COLO668 (cell line): ENCODE measurements around the gene SERPINE3.

Experiments used
- DNase-seq: peaks from one replicate; lab custom pipeline; 2025; ENCODE audit not compliant: unreplicated experiment; lab: John Stamatoyannopoulos, UW

The SERPINE3 gene

DNA sequence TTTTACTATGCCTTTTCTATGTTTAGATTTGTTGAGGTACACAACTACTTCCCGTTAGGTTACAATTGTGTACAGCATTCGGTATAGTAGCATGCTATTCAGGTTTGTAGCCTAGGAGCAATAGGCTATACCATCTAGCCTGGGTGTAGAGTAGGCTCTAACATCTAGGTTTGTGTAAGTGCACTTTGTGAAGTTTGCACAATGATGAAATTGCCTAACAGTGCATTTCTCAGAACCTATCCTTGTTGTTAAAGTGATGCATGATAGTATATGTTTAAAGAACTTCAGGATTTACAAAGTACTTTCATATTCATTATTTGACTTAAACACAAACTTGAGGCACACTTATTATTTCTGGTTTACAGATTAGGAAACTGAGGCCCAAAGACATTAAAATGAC lies 11.5 kb upstream of the SERPINE3 start:
- no peak for DNase-seq

DNA sequence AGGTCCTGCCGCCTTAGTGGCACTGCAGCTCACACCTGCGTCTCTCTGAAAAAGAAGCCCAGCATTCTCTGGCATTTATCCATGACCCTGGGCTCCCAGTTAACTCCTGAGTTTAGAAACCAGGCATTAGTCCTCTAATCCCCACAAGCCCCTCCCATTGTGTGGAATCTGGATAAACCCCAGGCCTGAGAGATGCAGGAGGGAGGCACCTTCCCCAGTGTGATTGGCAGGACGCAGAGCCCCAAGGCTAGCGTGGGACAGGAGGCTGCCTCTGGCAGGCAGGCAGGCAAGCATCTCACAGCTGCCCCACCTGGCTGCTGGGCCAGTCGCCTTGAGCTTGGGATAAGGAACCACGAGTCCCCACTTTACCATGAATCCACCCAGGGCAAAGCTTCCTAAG lies 11.0 kb upstream of the SERPINE3 start:
- no peak for DNase-seq

DNA sequence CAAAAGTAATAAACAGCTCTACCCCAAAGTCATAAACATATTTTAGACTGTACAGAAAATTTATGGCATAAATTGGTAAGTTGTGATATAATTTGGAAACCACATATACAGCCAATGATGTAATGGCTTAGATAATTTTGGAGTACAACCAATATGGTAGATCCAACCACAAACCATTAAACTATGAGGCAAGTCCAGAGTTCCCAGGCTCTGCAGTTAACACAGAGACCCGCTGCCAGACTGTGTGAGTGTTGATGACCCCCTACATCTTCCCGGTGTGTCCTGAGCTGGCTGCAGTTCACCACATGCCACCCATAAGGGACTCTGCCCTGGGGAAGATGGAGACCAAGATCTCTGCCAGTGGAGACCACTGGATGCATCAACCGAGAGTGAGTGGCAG lies 9.9 kb upstream of the SERPINE3 start:
- DNase-seq: no peak

DNA sequence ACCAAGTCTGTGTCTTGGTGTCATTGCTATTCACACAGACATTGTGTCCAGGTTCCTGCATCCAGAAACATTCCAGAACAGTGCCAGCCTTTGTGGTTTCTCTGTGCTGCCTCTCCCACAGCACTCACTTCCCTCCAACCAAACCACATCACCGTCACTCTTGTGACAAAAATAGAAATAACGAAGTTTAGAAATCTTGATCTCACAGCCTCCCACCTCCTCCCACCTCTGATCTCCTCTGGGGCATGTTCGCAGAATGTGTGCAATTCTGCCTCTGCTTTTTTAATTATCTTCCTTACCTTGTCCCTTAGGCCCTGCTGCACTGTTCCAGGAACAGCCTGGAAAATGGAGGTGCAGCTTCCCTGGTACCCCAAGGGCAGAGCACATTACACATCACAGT lies 8.7 kb upstream of the SERPINE3 start:
- no peak for DNase-seq

DNA sequence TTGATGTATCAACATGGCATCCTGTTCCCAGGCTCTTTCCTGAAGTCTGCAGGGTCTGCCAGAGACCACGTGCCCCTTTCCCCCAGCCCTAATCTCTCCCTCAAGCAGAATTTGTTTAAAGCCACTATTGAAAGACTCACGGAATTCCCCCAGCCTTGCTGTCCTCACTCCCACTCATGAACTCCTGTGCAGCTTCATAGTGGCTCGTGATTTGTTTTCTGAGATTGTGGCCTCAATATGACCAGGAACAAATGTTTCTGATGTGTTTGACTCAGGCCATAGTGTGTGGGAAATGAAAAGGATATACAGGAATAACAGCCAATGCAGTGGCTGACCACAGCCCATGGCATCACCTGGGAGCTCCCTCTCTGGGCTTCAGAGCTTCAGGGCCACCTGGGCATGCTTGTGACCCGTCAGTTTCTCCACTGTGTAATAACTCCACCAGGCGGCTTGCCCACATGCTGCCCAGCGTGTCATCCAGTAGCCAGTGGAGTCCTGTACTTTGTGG lies 8.1 kb upstream of the SERPINE3 start:
- no peak for DNase-seq

DNA sequence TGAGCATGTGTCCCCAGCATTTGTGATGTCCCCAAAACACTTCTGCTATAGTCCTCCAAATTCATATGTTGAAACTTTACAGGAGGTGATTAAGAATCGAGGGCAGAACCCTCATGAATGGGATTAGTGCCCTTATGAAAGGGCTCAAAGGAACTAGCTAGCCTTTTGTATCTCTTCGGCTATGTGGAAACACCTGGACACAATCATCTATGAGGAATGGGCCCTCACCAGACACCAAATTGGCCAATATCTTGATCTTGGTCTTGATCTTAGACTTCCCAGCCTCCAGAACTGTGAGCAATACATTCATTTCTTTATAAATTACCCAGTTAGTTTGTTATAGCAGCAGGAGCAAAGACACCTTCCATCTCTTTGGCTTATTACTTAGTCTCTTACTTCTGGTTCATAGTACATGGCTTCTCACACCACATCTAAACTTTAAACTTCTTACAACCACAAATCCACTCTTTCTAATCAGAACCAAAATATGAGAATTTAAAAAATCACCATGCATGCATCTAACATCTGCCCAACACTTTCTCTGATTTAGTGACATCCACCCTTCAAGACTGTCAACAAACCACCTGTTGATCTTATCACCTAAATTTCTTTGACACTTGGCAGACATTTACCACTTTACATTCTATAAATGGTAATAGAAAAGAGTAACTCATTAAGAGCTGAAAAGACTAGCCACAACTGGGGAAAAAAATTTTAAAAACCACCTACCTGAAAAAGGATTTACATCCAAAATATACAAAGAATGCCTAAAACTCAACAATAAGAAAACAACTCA lies 6.7 kb upstream of the SERPINE3 start:
- DNase-seq: no peak

DNA sequence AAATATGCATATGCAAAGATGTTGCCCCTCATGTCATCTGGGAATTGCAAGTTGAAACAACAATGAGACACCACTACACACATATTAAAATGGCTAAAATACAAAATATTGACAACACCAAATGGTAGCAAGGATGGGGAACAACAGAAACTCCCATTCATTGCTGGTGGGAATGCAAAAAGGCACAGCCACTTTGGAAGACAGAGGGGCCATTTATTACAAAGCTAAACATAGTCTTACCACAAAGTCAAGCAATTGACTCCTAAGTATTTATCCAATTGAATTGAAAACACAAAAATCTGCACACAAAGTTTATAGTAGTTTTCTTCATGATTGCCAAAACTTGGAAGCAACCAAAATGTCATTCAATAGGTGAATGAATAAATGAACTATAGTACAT lies 6.1 kb upstream of the SERPINE3 start:
- no peak for DNase-seq

DNA sequence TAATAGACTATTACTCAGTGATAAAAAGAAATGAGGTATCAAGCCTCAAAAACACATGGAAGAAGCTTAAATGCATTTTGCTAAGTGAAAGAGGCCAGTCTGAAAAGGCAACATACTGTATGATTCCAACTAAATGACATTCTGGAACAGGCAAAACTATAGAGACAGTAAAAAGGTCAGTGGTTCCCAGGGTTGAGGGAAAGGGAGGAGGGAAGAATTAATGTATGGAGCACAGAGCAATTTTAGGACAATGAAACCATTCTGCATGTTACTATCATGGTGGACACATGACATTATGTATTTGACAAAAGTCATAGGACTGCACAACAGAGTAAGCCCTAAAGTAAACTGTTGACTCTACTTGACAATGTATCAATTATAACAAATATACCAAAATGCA lies 5.7 kb upstream of the SERPINE3 start:
- no peak for DNase-seq

DNA sequence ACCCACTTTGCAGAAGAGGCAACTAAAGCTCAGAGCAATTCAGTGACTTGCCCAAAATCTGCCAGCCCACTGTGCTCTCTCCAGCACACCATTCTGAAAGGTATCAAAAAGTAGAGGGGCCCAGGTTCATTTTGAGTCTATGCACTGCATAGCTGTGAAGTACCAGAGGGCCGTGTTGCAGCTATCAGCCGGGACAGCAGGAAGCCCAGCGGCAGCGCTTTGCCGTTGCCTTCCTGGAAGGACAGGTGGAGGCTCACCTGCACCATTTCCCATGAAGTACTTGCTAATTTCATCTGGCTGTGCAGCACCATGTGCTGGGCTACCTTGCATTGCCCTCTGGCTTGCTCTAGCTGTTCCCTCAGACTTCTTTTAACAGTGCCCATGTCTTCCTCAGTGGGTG lies 2.7 kb upstream of the SERPINE3 start:
- DNase-seq: no peak

DNA sequence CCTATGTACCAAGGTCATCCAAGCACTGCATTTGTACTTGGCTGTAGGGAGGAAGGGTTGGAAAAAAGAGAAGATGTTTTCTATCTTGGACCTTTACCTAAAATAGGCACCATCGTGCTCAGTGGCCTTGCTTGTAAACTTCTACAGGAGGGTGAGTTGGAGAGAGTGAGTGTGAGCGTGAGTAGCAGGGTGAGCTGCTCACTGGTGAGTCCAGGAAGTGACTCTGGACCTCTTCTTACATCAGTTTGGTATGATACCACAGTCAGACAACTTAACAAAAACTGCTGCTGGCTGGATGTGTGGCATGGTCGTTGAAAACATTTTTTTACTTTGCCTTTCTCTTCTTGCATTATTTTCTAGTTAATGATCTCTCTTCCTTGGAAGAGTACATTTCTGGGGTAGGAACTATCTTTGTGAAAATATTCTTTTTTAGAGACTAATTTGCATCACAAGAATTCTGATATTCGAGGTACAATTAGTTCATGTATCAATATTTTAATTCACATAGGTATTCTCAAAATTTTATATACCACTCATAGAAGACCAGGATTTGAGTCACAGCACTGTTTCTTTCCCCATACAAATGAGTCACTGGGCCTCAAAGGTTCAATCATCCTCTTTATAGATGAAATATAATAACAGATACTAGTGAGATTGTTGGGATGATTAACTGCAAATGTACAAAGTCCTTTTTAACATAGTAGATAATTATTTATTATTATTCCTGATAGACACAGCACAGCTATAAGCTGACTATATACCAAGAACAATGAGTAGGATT lies 651 bp downstream of the SERPINE3 start:
- no peak for DNase-seq

DNA sequence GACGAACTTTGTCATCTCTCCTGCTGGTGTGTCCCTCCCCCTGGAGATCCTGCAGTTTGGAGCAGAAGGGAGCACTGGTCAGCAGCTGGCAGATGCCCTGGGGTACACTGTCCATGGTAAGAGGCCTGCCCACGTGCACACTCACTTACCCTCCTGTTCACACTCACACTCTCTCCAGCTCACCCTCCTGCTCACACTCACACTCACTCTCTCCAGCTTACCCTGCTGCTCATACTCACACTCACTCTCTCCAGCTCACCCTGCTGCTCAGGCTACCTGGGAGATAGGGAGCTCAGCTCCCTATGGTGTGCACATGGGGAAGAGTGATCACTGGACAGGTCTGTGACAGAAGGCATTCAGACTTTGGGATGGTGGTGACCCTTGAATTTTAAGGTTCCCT lies 1.7 kb downstream of the SERPINE3 start:
- DNase-seq: no peak

DNA sequence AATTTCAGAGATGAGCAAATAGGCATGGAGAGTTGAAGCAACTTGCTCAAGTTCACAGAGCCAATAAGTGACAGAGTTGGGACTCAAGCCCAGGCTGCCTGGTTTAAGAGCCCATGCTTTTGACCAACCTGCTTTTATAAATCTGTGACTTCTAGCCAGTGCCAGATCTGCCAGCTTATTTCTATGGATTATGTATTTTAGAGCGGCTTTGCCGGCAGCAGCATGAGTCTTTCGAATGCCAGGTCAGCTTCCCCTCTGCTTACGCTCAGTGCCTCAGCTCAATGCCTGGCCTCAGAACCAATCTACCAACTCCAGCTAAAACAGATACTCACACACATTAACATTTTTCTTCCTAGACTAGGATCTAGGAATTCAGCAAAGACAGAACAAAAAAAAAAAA lies 2.3 kb downstream of the SERPINE3 start:
- DNase-seq: no peak

DNA sequence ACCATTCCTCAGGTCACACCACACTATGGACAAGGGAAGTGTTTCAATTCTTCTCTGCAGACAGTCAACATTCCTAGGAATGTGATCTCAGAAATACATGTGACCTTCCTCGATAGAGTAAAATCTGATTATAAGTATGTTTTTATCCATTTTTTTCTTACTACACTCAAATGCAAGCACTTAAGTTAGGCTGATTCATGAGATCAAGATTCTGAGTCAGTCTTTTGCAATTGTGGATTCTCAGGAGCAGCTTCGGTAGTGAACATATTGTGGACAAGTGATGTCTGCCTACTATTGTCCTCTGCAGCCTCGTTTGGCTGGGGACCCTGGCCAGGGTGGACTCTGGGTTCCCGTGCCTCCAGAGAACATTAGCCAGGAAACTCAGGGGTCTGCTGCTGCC lies 3.2 kb downstream of the SERPINE3 start:
- DNase-seq: no peak

DNA sequence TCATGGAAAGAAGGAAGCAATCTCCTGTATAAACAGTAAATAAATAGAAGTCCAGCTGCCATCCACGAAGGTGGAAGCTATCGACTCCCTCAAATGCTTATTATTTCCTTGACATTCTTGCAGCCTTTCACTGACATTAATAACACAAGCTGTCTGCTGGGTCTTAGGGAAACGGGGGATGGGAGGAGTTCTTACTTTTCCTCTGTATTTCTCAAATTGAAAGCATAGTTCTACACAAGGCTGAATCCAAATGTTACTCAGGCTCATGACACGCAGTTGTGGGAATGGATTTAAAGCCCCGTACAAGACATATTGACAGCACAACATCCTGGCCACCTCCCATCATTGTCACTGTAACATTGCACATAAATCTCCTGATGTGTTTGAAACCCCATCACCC lies 4.0 kb downstream of the SERPINE3 start:
- no peak for DNase-seq

DNA sequence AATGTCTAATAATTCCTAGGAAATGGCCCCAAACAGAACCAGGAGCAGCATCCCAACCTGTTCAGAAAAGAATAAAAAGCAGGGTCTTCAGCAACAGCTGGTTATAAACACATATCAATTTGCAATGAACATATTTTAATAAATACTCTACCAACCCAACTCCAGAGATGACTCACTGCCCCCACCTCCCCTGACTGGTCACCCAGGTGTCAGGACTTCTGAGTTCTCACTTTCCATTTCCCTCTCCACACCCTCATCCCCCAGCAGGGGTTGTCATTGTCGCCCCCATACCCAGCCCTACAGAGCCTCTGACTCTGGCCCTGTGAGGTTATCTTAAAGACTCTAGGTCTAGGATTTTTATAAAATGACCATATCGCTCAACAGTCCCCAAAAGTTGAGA lies 6.9 kb downstream of the SERPINE3 start:
- no peak for DNase-seq

DNA sequence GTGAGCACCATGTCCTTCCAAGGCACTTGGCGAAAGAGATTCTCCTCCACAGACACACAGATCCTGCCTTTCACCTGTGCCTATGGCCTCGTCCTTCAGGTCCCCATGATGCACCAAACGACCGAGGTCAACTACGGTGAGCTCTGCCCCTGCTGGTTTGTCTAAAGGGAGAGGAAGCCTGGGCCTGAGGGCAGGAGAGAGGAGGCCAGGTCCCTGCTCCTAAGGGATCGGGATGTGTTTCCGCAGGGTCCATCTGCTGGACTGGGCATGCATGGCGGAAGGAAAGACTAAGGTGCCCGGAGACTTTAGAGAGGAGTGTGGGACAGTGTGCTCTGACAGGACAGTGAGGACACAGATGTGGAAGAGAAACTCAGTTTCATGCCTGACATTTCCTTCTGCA lies 7.6 kb downstream of the SERPINE3 start:
- DNase-seq: no peak

DNA sequence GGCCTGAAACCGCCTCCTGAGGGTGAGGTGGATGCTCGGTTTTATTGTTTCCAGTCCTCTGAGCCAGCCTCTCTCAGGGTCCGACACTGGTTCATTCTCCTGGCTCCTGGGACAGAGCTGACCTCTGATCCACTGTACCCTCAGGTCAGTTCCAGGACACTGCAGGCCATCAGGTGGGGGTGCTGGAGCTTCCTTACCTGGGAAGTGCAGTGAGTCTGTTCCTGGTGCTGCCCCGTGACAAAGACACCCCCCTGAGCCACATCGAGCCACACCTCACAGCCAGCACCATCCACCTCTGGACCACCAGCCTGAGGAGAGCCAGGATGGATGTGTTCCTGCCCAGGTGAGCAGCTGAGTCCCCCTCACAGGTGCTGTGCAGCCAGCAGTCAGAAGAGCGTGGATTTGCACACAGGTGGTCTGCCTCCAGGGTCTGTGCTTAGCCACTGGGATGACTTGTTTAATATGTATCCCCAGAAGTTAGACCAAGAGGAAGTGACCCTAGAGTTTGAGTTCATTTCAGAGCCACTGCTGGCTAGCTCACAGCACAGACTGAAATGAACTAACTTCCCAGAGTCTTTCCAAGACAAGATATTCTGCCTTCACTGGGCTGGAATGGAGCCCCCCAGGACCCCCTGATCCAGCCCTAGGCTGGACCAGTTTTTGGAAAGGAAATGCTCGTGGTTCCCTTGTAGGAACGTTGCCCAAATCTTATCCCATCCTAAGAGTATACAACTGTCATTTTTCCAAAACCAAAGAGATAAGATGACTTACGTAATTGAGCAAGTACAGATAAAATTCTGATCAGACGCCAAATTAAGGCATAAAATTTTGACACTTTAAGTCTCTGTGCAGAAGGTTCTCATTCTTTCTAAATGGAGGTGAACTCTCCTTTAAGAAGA lies 8.8 kb downstream of the SERPINE3 start:
- DNase-seq: no peak

DNA sequence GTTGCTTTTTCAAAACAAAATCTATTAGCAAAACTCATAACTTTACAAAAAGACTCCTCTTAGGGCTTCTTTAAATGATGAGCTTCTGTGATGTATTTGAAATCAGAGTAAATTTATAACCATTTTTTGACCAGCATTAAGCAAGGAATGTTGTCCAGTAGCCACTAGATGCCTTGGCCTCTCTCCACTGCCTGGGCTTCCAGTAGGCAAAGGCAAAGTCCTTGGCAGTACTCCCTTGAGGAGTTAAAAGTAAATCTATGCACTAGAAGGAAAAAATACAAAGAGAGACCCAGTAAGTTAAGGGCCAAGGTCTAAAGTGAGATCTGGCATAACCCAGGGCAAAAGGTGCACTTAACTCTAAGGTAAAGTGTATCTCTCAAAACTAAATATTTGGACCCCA lies 9.5 kb downstream of the SERPINE3 start:
- DNase-seq: no peak

DNA sequence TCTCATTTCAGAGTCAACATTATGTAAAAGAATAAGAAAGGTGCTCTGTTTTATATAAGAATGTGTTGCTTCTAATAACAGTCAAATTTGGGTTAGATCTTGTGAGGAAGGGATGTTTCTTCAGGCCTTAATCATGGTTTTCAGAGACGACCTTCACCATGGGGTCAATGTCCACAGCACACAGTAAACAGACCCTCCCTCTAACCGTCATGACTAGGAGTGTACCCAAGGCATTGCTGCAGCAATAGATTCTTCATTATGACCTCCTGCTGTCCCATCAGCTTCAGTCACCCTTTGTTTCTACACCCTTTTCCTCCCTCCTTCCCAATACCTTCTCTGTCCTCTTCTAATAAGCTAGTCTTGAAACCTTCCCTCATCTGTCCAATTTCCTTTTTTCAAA lies 15.7 kb downstream of the SERPINE3 start:
- no peak for DNase-seq

DNA sequence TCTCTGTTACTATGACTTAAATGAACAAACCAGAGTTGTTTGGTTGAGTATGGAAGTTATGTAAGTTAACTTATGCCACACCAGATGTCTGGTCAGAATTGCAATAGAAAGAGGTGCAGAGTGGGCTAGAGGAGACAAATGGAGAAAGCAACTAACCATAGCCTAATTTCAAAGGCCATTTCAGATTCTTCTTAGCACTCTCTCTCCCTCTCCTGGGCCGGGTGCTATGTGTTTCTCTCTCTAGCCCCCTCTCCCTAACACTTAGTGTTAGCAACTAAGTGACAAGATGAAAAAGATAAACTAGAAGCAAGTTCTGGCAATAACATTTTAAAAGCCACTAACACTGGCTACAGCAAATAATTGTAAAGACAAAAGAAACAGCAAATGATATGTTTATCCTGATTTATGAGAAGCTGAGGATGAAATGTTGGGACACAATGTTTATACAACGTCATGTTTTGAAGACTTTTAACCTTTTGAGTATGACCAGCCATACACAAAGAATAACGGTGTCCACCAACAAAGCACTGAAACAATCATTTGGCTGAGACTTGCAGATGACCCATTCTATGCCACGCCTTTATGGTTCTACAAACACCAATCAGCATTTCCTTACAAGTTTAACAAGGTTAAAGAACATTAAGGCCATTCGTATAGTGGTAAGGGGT lies 18.6 kb downstream of the SERPINE3 start:
- DNase-seq: no peak

DNA sequence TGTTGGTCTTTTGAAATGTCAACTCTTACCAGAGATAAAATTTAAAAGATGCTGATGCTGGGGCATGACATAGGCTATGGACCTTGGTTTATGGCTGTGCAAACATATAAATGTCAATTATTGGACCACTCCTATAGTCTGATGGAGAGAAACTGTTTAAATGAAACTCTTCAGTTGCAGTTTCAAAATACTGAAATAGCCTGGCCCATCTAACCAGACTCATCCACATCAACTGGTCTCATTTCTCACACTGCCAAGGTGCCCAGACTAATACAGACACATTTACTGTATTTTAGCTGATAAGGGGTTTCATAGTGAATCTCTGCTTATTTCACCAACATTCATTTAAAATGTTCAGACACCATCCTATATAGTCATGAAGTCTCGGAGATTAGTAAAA lies 19.9 kb downstream of the SERPINE3 start:
- no peak for DNase-seq
